HG03159 (cell line): ENCODE measurements around the gene COG5.

Experiments
- ATAC-seq: cut with Tn5 transposase; IDR thresholded peaks from one replicate; pipeline ENCODE4 v1.9.1; 2021; ENCODE audit warnings: mild to moderate bottlenecking, moderate library complexity; ENCODE audit not compliant: unreplicated experiment

The COG5 gene

DNA sequence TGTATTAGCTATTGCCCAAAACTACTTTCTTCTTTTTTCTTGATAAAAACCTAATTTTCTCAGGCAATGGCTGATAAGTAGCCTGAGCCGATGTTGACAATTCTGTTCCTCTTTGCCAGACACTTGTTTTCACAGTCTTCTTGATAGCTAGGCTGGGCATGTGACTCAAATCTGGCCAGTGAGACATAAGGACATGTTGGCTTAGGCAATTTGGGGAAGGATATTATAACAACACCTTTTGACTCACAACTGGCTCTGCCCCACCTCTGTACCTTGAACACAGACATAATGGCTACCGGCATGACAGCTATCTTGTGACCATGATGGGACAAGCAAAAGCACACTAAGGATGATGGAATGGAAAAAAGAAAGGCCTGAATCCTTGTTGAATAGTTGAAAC is 166.7 kb downstream of the COG5 start:
- no peak for ATAC-seq

GRCh38 chr7:107396081-107396480 is 167.6 kb downstream of the COG5 start:
- ATAC-seq = no peak

DNA sequence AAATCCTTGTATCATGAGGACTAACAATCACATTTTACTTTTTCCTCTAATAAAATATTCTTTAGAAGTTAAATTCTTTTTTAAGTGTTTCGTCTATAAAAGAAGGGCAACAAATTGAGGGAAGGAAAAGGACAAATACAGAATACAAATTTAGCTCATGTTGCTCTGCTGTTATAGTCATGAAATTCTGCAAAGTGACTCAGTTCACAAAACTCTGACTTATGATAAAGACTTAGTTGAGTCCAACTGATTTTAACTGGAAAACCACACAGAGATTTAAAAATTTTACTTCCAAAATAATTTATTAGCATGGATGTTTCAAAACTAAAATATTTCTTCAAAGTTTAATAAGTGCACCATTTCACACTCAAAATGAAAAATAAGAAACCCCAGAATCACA is 168.9 kb downstream of the COG5 start:
- ATAC-seq = no peak

DNA sequence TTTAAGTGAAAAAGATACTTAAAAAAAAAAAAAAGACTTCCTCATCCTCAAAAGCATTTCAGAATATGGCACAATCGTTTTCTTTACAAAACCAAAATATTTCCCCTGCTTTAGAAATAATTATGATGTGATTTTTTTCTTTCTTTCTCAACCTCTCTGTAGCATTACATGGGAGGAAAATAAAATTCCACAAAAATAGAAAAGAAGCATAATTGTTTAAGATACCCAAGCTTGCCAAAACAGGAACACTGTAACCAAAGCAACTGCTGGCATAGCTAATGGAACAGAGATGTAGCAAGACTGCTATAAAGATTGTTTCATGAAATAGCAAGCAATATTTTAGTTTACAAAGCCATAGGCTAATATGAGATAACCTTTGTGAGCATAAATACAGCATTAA is 169.4 kb downstream of the COG5 start:
- ATAC-seq = no peak

DNA sequence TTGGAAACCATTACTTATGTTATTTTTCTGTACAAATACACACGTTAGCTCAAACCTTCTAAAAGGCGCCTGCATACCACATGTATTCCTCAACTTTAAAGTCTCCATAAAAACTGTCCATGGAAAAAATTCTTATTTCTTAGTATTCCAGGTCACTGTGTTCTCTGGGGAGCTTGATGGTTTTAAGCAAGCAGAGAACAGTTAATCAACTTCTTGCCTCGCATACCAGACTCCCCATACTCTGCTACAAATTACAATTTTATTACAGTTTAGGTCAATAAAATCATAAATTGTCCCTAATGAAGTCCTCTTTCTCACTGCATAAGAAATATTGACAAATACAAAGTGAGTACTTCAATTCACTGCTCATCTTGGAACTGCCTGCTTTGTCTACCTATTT is 170.9 kb downstream of the COG5 start:
- no peak for ATAC-seq

GRCh38 chr7:107390916-107391315 is 172.8 kb downstream of the COG5 start:
- no peak for ATAC-seq

GRCh38 chr7:107388604-107389003 is 175.1 kb downstream of the COG5 start:
- no peak for ATAC-seq

DNA sequence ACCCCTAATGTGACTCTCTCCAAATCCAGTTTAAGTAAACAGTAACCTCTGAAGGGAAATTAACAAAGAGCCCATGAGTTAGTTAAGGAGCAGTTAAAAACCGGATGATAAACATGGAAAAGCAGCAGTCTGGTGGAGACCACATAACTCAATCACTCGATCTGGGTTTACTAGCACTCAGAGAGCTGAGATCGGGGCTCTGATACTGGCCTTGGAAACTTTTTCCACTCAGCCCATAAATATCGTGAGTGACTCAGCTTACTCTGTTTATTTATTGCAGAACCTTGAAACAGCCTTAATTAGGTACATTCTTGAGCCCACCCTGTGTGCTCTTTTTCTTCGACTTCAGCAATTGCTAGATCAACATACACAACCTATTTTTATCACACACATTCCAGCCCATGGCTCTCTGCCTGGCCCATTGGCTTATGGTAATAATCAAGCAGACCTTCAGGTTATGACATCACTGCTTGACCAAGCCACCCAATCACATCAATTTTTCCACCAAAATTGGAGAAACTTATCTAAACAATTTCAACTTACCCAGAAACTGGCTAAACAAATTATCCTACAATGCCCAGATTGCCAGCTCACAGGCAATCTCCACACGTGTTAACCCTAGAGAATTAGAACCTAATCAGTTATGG is 176.0 kb downstream of the COG5 start:
- no peak for ATAC-seq

- no peak for ATAC-seq
Observed at GRCh38 chr7:107387128-107387527, 176.6 kb downstream of the COG5 start.

DNA sequence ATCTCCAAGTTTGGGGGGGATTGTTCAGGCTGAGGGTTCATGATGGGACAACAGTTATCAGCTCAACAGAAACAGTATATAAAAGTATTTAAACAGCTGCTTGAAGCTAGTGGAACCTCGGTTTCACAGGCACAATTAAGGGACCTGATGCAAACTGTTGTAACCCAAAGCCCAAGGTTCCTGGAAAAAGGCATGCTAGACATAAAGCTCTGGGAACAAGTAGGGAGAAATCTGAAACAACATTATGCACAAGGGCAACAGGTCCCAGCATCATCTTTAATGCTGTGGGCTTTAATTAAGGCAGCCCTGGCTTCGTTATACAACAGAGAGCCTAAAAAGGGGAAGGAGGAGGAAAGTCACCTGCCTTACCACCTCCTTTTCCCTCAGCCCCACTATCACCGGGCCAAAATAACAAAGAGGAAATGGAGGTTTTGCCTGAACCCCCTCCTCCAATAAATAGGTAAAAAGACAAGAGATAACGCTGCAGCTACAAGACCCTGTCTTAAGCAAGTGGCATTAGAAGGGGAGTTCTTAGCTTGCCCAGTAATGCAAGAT is 177.1 kb downstream of the COG5 start:
- ATAC-seq = no peak

- ATAC-seq = no peak
Observed at GRCh38 chr7:107384025-107384424, 179.7 kb downstream of the COG5 start.

DNA sequence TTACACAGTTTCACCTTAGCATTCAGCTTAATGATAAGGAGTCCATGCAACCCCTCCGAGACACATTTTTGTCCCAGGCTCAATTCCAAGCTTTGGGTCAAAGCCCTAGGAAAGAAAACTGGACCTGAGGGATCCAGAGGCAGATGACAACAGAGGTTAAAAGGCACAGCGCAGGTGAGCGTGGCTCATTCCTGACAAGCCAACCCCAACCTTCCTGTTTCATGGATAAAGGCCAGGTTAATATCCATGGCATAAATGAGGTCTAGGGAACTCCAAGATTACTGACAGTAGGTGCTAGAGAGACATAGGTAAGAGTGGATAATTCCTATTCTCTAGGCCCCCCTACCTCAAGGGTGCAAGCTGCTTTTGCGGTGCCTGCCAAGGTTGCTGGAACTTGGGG is 180.5 kb downstream of the COG5 start:
- no peak for ATAC-seq

GRCh38 chr7:107381453-107381852 is 182.3 kb downstream of the COG5 start:
- no peak for ATAC-seq

DNA sequence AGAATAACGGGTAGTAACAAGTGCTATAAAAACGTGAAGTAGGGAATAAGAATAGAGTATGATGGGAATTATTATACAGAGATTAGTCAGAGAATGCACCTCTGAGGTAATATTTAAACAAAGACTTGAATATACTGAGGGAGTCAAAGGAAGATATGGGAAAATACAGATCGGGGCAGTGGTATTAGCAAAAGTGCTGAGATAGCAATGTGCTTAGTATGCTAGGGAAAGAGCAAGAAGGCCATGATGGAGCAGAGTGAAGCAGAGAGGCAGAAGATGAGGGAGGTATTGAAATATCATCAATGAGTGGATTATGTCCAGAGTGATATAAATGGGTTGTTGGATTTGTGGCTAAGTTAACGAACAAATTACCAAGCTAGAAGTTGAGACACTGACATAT is 190.4 kb downstream of the COG5 start:
- no peak for ATAC-seq

DNA sequence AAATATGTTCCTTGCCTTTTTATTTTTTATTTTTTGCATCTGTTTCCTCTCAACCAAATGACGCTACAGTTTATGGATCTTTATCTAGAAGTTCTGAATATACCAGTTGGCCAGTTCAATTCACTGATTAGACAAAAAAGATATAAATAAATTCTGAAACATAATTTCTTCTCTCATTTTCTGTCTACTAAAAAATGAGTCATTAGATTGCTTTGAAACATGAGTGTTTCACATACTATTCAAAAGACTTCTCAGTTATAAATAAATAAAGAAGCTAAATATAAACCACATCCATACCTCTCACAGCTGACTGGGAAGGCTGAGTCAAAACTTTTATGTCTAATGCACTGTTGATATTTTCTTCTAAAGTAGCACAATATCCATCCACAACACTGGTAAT is 191.4 kb downstream of the COG5 start:
- no peak for ATAC-seq

- no peak for ATAC-seq
Observed at GRCh38 chr7:107370816-107371215, 192.9 kb downstream of the COG5 start.

DNA sequence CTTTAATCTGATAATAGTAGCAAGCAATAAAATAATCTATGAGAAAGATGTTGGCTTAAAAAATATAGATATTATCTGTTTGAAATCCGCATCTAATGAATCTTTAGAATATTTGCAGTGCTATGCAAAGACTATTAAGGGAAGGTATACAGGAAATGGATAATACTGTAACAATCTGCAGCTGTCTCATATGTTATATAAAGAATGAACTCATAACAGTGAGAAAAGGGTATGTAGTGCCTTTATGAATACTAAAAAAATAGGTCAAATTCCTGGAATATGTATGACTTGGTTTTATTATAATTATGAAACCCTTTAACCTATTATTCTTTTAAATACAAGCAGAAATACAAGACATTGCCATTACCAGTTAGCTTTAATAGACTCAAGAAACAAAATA is 198.9 kb downstream of the COG5 start:
- no peak for ATAC-seq

- no peak for ATAC-seq
Observed at GRCh38 chr7:107359520-107360316, 204.0 kb downstream of the COG5 start.

- ATAC-seq = no peak
Observed at GRCh38 chr7:107355616-107356015, 208.1 kb downstream of the COG5 start.

GRCh38 chr7:107354640-107355039 is 209.1 kb downstream of the COG5 start:
- no peak for ATAC-seq

GRCh38 chr7:107353701-107354100 is 210.0 kb downstream of the COG5 start:
- no peak for ATAC-seq

- ATAC-seq = no peak
Observed at GRCh38 chr7:107345898-107346297, 217.8 kb downstream of the COG5 start.
